ENCODE measurements around the gene CDK11B.

CDK11B gene

GRCh38 chr1:1614204-1614953 is 44.4 kb downstream of the CDK11B start:
- DNase-seq: no peak

GRCh38 chr1:1613509-1614082 is 45.2 kb downstream of the CDK11B start:
- no peak for DNase-seq

GRCh38 chr1:1612104-1612400 is 46.8 kb downstream of the CDK11B start:
- DNase-seq: no peak

- no peak for DNase-seq
These were observed 48.0 kb downstream of the CDK11B start for GRCh38 chr1:1610796-1611195.

GRCh38 chr1:1609822-1610485 is 48.9 kb downstream of the CDK11B start:
- DNase-seq: no peak

- no peak for DNase-seq
These were observed 52.6 kb downstream of the CDK11B start for GRCh38 chr1:1606232-1606631.

- no peak for DNase-seq
These were observed 53.1 kb downstream of the CDK11B start for GRCh38 chr1:1605724-1606123.

- no peak for DNase-seq
These were observed 53.7 kb downstream of the CDK11B start for GRCh38 chr1:1605034-1605591.

GRCh38 chr1:1604374-1605033 is 54.3 kb downstream of the CDK11B start:
- no peak for DNase-seq

- DNase-seq: no peak
These were observed 55.0 kb downstream of the CDK11B start for GRCh38 chr1:1603671-1604373.

GRCh38 chr1:1602968-1603506 is 55.8 kb downstream of the CDK11B start:
- DNase-seq: no peak

- no peak for DNase-seq
These were observed 56.4 kb downstream of the CDK11B start for GRCh38 chr1:1602304-1602967.

- DNase-seq: no peak
These were observed 57.1 kb downstream of the CDK11B start for GRCh38 chr1:1601564-1602303.

- no peak for DNase-seq
These were observed 57.8 kb downstream of the CDK11B start for GRCh38 chr1:1600861-1601563.

GRCh38 chr1:1599935-1600860 is 58.6 kb downstream of the CDK11B start, which contains the start of gene FNDC10:
Gene FNDC10 (minus strand): TSS chr1:1600135. CDS start chr1:1600015, 120 bp downstream.
- no peak for DNase-seq

GRCh38 chr1:1599030-1599934 is 59.5 kb downstream of the CDK11B start:
- DNase-seq: peak; percentile 30

- no peak for DNase-seq
These were observed 60.1 kb downstream of the CDK11B start for GRCh38 chr1:1598720-1599029.

- DNase-seq: no peak
These were observed 60.6 kb downstream of the CDK11B start for GRCh38 chr1:1598051-1598719.

Measured in GDM1 (cell line).